Erythroblast (primary cell): Measurements from ENCODE around the gene CSNK1E.

Experiments used
- GATA1 ChIP-seq: IDR thresholded peaks from 2 replicates; pipeline ENCODE4 v1.6.1; 2011; ENCODE audit warnings: low read depth, mild to moderate bottlenecking, control low read depth, low read length, moderate library complexity
- POLR2A ChIP-seq: IDR thresholded peaks from 2 replicates; pipeline ENCODE4 v1.6.1; 2011; ENCODE audit warnings: mild to moderate bottlenecking, low read length

- TF ChIP-seq POLR2A (no peak), GATA1 (no peak)
Observed at GRCh38 chr22:38308791-38309498, 8.3 kb downstream of the CSNK1E start.
